HG03066 (cell line): ENCODE results near the gene RPTOR.
"Not testable (repeated sequence)": the region's sequence is repeated elsewhere in the genome, so short reads cannot be mapped to it uniquely, and the experiment has no call there.

ENCODE experiments used
- ATAC-seq: cut with Tn5 transposase; IDR thresholded peaks from one replicate; pipeline ENCODE4 v1.9.1; 2021; ENCODE audit warnings: low read depth; ENCODE audit not compliant: unreplicated experiment

RPTOR gene

GRCh38 chr17:80545499-80545826, 825 bp downstream of the RPTOR start:
- no peak for ATAC-seq

- no peak for ATAC-seq
These were observed 1.6 kb downstream of the RPTOR start for GRCh38 chr17:80546267-80546666.

- no peak for ATAC-seq
These were observed 7.9 kb downstream of the RPTOR start for GRCh38 chr17:80552523-80552922.

GRCh38 chr17:80555266-80555665, 10.6 kb downstream of the RPTOR start:
- no peak for ATAC-seq

- no peak for ATAC-seq
These were observed 13.4 kb downstream of the RPTOR start for GRCh38 chr17:80558046-80558445.

GRCh38 chr17:80559825-80560251, 15.2 kb downstream of the RPTOR start:
- no peak for ATAC-seq

- ATAC-seq = no peak
These were observed 17.0 kb downstream of the RPTOR start for GRCh38 chr17:80561541-80562114.

GRCh38 chr17:80564545-80564944, 19.9 kb downstream of the RPTOR start:
- no peak for ATAC-seq

GRCh38 chr17:80565343-80566053, 20.9 kb downstream of the RPTOR start:
- no peak for ATAC-seq

GRCh38 chr17:80566054-80566400, 21.4 kb downstream of the RPTOR start:
- no peak for ATAC-seq

- no peak for ATAC-seq
These were observed 23.6 kb downstream of the RPTOR start for GRCh38 chr17:80568246-80568645.

- ATAC-seq = no peak
These were observed 25.3 kb downstream of the RPTOR start for GRCh38 chr17:80569924-80570323.

- no peak for ATAC-seq
These were observed 29.1 kb downstream of the RPTOR start for GRCh38 chr17:80573701-80574100.

GRCh38 chr17:80574496-80574895, 29.9 kb downstream of the RPTOR start:
- ATAC-seq = no peak

GRCh38 chr17:80575057-80575875, 30.6 kb downstream of the RPTOR start:
- ATAC-seq = no peak

- ATAC-seq = no peak
These were observed 33.4 kb downstream of the RPTOR start for GRCh38 chr17:80577876-80578570.

GRCh38 chr17:80578668-80579388, 34.2 kb downstream of the RPTOR start:
- ATAC-seq = not testable (repeated sequence)

- no peak for ATAC-seq
These were observed 37.5 kb downstream of the RPTOR start for GRCh38 chr17:80582165-80582564.

GRCh38 chr17:80584176-80584905, 39.7 kb downstream of the RPTOR start:
- no peak for ATAC-seq
